Measurements from ENCODE around the gene OR4N2. TPM values are rescaled to one million over a fixed set of nuclear protein-coding genes. Genes with fewer than 3 reads are reported as not detected.
"Not testable (repeated sequence)": the region's sequence is repeated elsewhere in the genome, so short reads cannot be mapped to it uniquely, and the experiment has no call there.

Gene OR4N2
- total RNA-seq, 1 donor from 2014 or later: not detected

- TF ChIP-seq, protein P1, sequence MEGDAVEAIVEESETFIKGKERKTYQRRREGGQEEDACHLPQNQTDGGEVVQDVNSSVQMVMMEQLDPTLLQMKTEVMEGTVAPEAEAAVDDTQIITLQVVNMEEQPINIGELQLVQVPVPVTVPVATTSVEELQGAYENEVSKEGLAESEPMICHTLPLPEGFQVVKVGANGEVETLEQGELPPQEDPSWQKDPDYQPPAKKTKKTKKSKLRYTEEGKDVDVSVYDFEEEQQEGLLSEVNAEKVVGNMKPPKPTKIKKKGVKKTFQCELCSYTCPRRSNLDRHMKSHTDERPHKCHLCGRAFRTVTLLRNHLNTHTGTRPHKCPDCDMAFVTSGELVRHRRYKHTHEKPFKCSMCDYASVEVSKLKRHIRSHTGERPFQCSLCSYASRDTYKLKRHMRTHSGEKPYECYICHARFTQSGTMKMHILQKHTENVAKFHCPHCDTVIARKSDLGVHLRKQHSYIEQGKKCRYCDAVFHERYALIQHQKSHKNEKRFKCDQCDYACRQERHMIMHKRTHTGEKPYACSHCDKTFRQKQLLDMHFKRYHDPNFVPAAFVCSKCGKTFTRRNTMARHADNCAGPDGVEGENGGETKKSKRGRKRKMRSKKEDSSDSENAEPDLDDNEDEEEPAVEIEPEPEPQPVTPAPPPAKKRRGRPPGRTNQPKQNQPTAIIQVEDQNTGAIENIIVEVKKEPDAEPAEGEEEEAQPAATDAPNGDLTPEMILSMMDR (IDR thresholded peaks at IDR 0.05): no peak
- DNase-seq (ENCODE audit: low spot score in 2 of 2): no peak
- intact Hi-C loops (cut with DNase I): no loop called here
- Histone ChIP-seq H3K4me3 (no peak overlapping the region), H3K27me3 (no peaks in the 10 kb centered on the region), H3K36me3 (no peaks in the 10 kb centered on the region), H3K9me3 (no peaks in the 10 kb centered on the region), H3K4me1 (no peaks in the 10 kb centered on the region), H3K27ac (no peak overlapping the region)
Measured at GRCh38 chr14:19823765-19824164, 20.2 kb downstream of the OR4N2 start.

DNA sequence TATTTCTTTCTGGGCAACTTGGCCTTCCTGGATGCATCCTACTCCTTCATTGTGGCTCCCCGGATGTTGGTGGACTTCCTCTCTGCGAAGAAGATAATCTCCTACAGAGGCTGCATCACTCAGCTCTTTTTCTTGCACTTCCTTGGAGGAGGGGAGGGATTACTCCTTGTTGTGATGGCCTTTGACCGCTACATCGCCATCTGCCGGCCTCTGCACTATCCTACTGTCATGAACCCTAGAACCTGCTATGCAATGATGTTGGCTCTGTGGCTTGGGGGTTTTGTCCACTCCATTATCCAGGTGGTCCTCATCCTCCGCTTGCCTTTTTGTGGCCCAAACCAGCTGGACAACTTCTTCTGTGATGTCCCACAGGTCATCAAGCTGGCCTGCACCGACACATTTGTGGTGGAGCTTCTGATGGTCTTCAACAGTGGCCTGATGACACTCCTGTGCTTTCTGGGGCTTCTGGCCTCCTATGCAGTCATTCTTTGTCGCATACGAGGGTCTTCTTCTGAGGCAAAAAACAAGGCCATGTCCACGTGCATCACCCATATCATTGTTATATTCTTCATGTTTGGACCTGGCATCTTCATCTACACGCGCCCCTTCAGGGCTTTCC, 24.2 kb downstream of the OR4N2 start:
- H3K36me3 ChIP-seq; H3K4me1 ChIP-seq; H3K9me3 ChIP-seq; H3K27me3 ChIP-seq; DNase-seq (ENCODE audit: low spot score in 2 of 2); H3K27ac ChIP-seq; H3K4me3 ChIP-seq; intact Hi-C loops (cut with DNase I): not testable (repeated sequence)

DNA sequence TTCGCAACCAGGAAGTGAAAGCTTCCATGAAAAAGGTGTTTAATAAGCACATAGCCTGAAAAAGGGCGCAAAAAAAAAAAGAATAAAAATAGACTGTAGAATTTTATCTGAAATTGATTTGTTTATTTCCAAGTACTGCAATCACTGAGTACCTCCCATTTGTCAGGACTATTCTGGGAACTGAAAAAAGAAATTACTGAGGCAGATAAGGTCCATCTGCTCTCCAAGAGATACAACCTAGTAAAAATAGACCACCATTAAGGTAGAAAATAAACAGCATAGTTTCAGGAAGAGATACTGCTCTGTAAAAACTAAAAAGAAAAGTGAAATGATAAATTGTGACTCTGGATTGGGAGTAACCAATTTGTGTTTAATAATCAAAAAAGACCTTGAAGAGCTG, 24.7 kb downstream of the OR4N2 start:
- intact Hi-C loops (cut with DNase I): no loop called here
- H3K9me3 ChIP-seq: no peaks in the 10 kb centered on the region
- TF ChIP-seq, protein P1 (IDR thresholded peaks at IDR 0.05): no peak
- H3K4me1 ChIP-seq: no peaks in the 10 kb centered on the region
- H3K4me3 ChIP-seq: no peak overlapping the region
- no peak for DNase-seq (ENCODE audit: low spot score in 2 of 2)
- H3K27me3 ChIP-seq: no peaks in the 10 kb centered on the region
- H3K36me3 ChIP-seq: no peaks in the 10 kb centered on the region
- H3K27ac ChIP-seq: no peak overlapping the region

GRCh38 chr14:19834203-19834848, 30.8 kb downstream of the OR4N2 start:
- H3K4me1 ChIP-seq; DNase-seq (ENCODE audit: low spot score in 2 of 2); H3K9me3 ChIP-seq; H3K4me3 ChIP-seq; H3K27ac ChIP-seq; H3K36me3 ChIP-seq; H3K27me3 ChIP-seq; intact Hi-C loops (cut with DNase I): not testable (repeated sequence)

- Histone ChIP-seq H3K4me1 (no peaks in the 10 kb centered on the region), H3K9me3 (no peaks in the 10 kb centered on the region), H3K27ac (no peak overlapping the region), H3K36me3 (no peaks in the 10 kb centered on the region), H3K27me3 (no peaks in the 10 kb centered on the region), H3K4me3 (no peak overlapping the region)
- intact Hi-C loops (cut with DNase I): no loop called here
- TF ChIP-seq, protein P1 (IDR thresholded peaks at IDR 0.05): no peak
- no peak for DNase-seq (ENCODE audit: low spot score in 2 of 2)
Measured at GRCh38 chr14:19838433-19838832, 34.9 kb downstream of the OR4N2 start.

DNA sequence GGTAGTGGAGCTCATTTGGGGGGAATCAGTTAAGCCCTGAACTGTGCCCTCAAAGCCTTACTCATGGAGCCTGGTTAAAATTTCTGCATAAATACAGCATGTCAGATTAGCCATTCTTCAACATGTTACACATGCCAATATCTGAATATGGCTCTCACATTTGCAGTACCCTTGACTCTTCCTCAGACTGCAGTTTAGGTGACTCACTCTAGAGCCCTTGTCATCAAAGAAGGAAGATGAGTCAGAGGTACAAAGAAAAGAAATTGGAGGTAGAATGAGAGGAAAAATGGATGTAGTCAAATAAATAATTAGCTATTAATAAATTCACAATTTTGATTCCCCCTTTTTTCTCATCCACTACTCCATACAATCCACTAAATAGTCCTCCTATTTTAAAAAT, 47.8 kb downstream of the OR4N2 start:
- DNase-seq (ENCODE audit: low spot score in 2 of 2): no peak
- Histone ChIP-seq H3K4me3 (no peak overlapping the region), H3K27ac (no peak overlapping the region), H3K4me1 (no peaks in the 10 kb centered on the region), H3K27me3 (no peaks in the 10 kb centered on the region), H3K36me3 (no peaks in the 10 kb centered on the region), H3K9me3 (no peaks in the 10 kb centered on the region)
- TF ChIP-seq, protein P1 (IDR thresholded peaks at IDR 0.05): no peak
- intact Hi-C loops (cut with DNase I): no loop called here

- intact Hi-C loops (cut with DNase I); H3K27me3 ChIP-seq; H3K9me3 ChIP-seq; DNase-seq (ENCODE audit: low spot score in 2 of 2); H3K4me3 ChIP-seq; H3K27ac ChIP-seq; H3K36me3 ChIP-seq; H3K4me1 ChIP-seq: not testable (repeated sequence)
Measured at GRCh38 chr14:19866061-19866669, 62.6 kb downstream of the OR4N2 start.

All from ascending aorta (tissue), 2 donors.